CD14-positive monocyte (primary cell): ENCODE data around the gene TDRD5. TPM values are rescaled to one million over a fixed set of nuclear protein-coding genes. Genes with fewer than 3 reads are reported as not detected.

Experiments used
- DNase-seq, 3 donors: peaks; one replicate each; pipeline ENCODE4 v3.0.0-alpha.2; 2011 to 2022
- H2AFZ ChIP-seq: 2 replicates; pipeline ENCODE4 v1.6.0; 2012; ENCODE audit warnings: mild to moderate bottlenecking, low read depth, low read length, inconsistent platforms; ENCODE audit not compliant: insufficient read depth, poor library complexity, severe bottlenecking
- H3K27ac ChIP-seq, 2 donors: 1 replicate in 1 of 2; 2 replicates in 1 of 2; pipeline ENCODE4 v1.5.1; 2012 to 2013; ENCODE audit warnings: low read length in 2 of 2, control low read depth in 1 of 2, inconsistent platforms in 1 of 2, low read depth in 1 of 2, mild to moderate bottlenecking in 1 of 2
- H3K27me3 ChIP-seq, 2 donors: one replicate each; pipeline versions ENCODE4 v1.6.0 to v1.6.1; 2011 to 2013; ENCODE audit warnings: low read length in 2 of 2; ENCODE audit not compliant: control insufficient read depth in 2 of 2, insufficient read depth in 2 of 2
- H3K36me3 ChIP-seq, 2 donors: replicated peaks in 1 of 2; 1 replicate in 1 of 2; 2 replicates in 1 of 2; pipeline versions ENCODE4 v1.5.1 to v1.6.1; 2012 to 2013; ENCODE audit warnings: low read length in 2 of 2, control low read depth in 1 of 2, inconsistent platforms in 1 of 2, mild to moderate bottlenecking in 1 of 2; ENCODE audit not compliant: insufficient read depth in 2 of 2, control insufficient read depth in 1 of 2
- H3K4me1 ChIP-seq, 2 donors: 1 replicate in 1 of 2; 2 replicates in 1 of 2; pipeline versions ENCODE4 v1.5.1 to v1.6.1; 2012 to 2013; ENCODE audit warnings: low read length in 2 of 2, control low read depth in 1 of 2, inconsistent platforms in 1 of 2, mild to moderate bottlenecking in 1 of 2, moderate library complexity in 1 of 2; ENCODE audit not compliant: insufficient read depth in 2 of 2, control insufficient read depth in 1 of 2
- H3K4me2 ChIP-seq: replicated peaks from 2 replicates; pipeline ENCODE3; 2012; ENCODE audit warnings: low read length, moderate library complexity, mild to moderate bottlenecking; ENCODE audit not compliant: poor library complexity, severe bottlenecking; ENCODE audit errors: extremely low read depth
- H3K4me3 ChIP-seq, 3 experiments: fragments of 200-600 bp in 1 of 3; sonication (generic) in 1 of 3; replicated peaks in 1 of 3; 1 replicate in 2 of 3; 2 replicates in 1 of 3; pipeline ENCODE4 v1.5.1; 2011 to 2013; ENCODE audit warnings: low read length in 3 of 3, mild to moderate bottlenecking in 3 of 3, control low read depth in 2 of 3, low read depth in 2 of 3, inconsistent platforms in 1 of 3, moderate library complexity in 1 of 3
- H3K79me2 ChIP-seq: 2 replicates; pipeline ENCODE4 v1.6.0; 2012; ENCODE audit warnings: mild to moderate bottlenecking, control low read depth, inconsistent platforms, low read length, moderate library complexity; ENCODE audit not compliant: insufficient read depth
- H3K9ac ChIP-seq: 2 replicates; pipeline ENCODE4 v1.6.0; 2017; ENCODE audit warnings: low read length, mild to moderate bottlenecking; ENCODE audit not compliant: insufficient read depth, poor library complexity, severe bottlenecking
- H3K9me3 ChIP-seq, 2 donors: replicated peaks in 1 of 2; 1 replicate in 1 of 2; 2 replicates in 1 of 2; pipeline versions ENCODE4 v1.5.1 to v1.6.1; 2012 to 2013; ENCODE audit warnings: low read length in 2 of 2, control low read depth in 1 of 2; ENCODE audit not compliant: control insufficient read depth in 1 of 2, insufficient read depth in 1 of 2
- H4K20me1 ChIP-seq: 2 replicates; pipeline ENCODE4 v1.6.0; 2012; ENCODE audit warnings: mild to moderate bottlenecking, low read length, control low read depth, moderate library complexity; ENCODE audit not compliant: insufficient read depth
- H3K27ac Mint-ChIP-seq, 7 donors: one replicate each; pipeline ENCODE4 v1.8.0; 2020; ENCODE audit warnings: mild to moderate bottlenecking in 7 of 7, mixed read lengths in 7 of 7, moderate library complexity in 6 of 7, inconsistent platforms in 2 of 7
- H3K27me3 Mint-ChIP-seq, 3 donors: one replicate each; pipeline ENCODE4 v1.8.0; 2021 to 2022; ENCODE audit warnings: low read depth in 3 of 3, mild to moderate bottlenecking in 3 of 3, mixed read lengths in 3 of 3, moderate library complexity in 3 of 3, inconsistent platforms in 1 of 3
- H3K36me3 Mint-ChIP-seq, 2 donors: one replicate each; pipeline ENCODE4 v1.8.0; 2020; ENCODE audit warnings: mixed read lengths in 2 of 2, inconsistent platforms in 1 of 2, mild to moderate bottlenecking in 1 of 2
- H3K4me1 Mint-ChIP-seq: one replicate; pipeline ENCODE4 v1.8.0; 2020; ENCODE audit warnings: mild to moderate bottlenecking, mixed read lengths
- H3K4me3 Mint-ChIP-seq, 2 donors: one replicate each; pipeline ENCODE4 v1.8.0; 2020; ENCODE audit warnings: mild to moderate bottlenecking in 2 of 2, mixed read lengths in 2 of 2, moderate library complexity in 1 of 2
- H3K9me3 Mint-ChIP-seq, 7 donors: one replicate each; pipeline ENCODE4 v1.8.0; 2020 to 2022; ENCODE audit warnings: mixed read lengths in 7 of 7, mild to moderate bottlenecking in 6 of 7, moderate library complexity in 6 of 7, inconsistent platforms in 2 of 7
- CTCF ChIP-seq: fragments of 200-600 bp; IDR thresholded peaks from one replicate; pipeline ENCODE4 v1.8.0; 2022; ENCODE audit warnings: antibody characterized with exemption, mild to moderate bottlenecking
- WGBS: methylation state at CpG from one replicate; pipeline ENCODE4 v1.1.5; 2013; ENCODE audit warnings: missing lambda C conversion rate; ENCODE audit not compliant: insufficient coverage; 5-methylcytosine and 5-hydroxymethylcytosine counted together
- intact Hi-C, 2 donors: fragments of 100-400 bp; cut with micrococcal nuclease; formaldehyde crosslinking; loops; one replicate each; pipeline versions ENCODE4 v1.15.0 to v1.15.1; 2023
- polyA plus RNA-seq, 3 donors: library from polyadenylated mRNA; depleted of rRNA in 1 of 3; unstranded in 2 of 3; stranded (reverse) in 1 of 3; fragments of 300-500 nt in 2 of 3; fragments of >200 nt in 1 of 3; fragmentation: Illumina TruSeq in 2 of 3; gene quantifications; 1 replicate in 2 of 3; 2 replicates in 1 of 3; pipeline ENCODE4 v1.2.3, GENCODE V29; 2012 to 2021
- small RNA-seq: library from RNA; depleted of rRNA; stranded (forward); fragments of <200 nt; gene quantifications from one replicate; pipeline ENCODE3, GENCODE V24; 2012; ENCODE audit warnings: low read depth; ENCODE audit not compliant: insufficient read length

The TDRD5 gene
- polyA plus RNA-seq, 3 donors, result not detected

- H3K4me1 Mint-ChIP-seq, result peaks cover 1% of the 10 kb centered on the region
- no peak overlapping the region for H3K27ac Mint-ChIP-seq
- Histone ChIP-seq H2AFZ (no peak overlapping the region), H3K9ac (no peak overlapping the region), H3K9me3 (no peaks in the 10 kb centered on the region), H4K20me1 (no peaks in the 10 kb centered on the region), H3K4me3 (no peak overlapping the region), H3K27me3 (peaks cover 8 to 14% of the 10 kb centered on the region in 2 donors), H3K27ac (no peak overlapping the region), H3K79me2 (no peaks in the 10 kb centered on the region), H3K36me3 (no peaks in the 10 kb centered on the region), H3K4me2 (no peak overlapping the region), H3K4me1 (no peaks in the 10 kb centered on the region)
- no peak for DNase-seq
- peaks cover 0 to 5% (median 4%) of the 10 kb centered on the region in 3 donors for H3K27me3 Mint-ChIP-seq
- peaks cover 0 to 3% (median 0%) of the 10 kb centered on the region in 7 donors for H3K9me3 Mint-ChIP-seq
- no peak for TF ChIP-seq CTCF
- no peaks in the 10 kb centered on the region for H3K36me3 Mint-ChIP-seq
- no CpG with 5 or more reads among the region's 4 CpGs for WGBS
- intact Hi-C loops, result no loop called here
- no peak overlapping the region for H3K4me3 Mint-ChIP-seq
These were observed 140.0 kb downstream of the TDRD5 start for GRCh38 chr1:179731643-179732042.

Small RNA genes within 50 kb of the gene (small RNA-seq; reads per million reads assigned to genes)
- not detected for gene RNU5F-2P

Other genes with a start within 250 kb of the TDRD5 start
- under 1 TPM in 1 of 3 donors, not detected in 2; 0.09 TPM for gene AXDND1, start 225.9 kb upstream of the TDRD5 start, polyA plus RNA-seq
- not detected for gene NPHS2, start 15.9 kb upstream of the TDRD5 start, polyA plus RNA-seq
- gene FAM163A, start 151.5 kb downstream of the TDRD5 start, polyA plus RNA-seq, result not detected